Right ventricle myocardium superior (tissue), 1 donor: ENCODE results near the gene MPV17L. TPM values are rescaled to one million over a fixed set of nuclear protein-coding genes. Genes with fewer than 3 reads are reported as not detected.
"Not testable (repeated sequence)": the region's sequence is repeated elsewhere in the genome, so short reads cannot be mapped to it uniquely, and the experiment has no call there.

Experiments used
- ATAC-seq: fragments of 200-7000 bp; cut with Tn5 transposase; one replicate; pipeline ENCODE4 v1.9.1; 2020; ENCODE audit warnings: mild to moderate bottlenecking; ENCODE audit not compliant: poor library complexity
- DNase-seq: peaks from one replicate; pipeline ENCODE4 v3.0.0-alpha.2; 2020
- intact Hi-C: fragments of 100-400 bp; cut with DNase I; formaldehyde crosslinking; loops from one replicate; pipeline ENCODE4 v1.11.2; 2022
- long read RNA-seq: library from polyadenylated mRNA; unstranded; transcript quantifications from one replicate; pipeline ENCODE4 v2.0.0, GENCODE V29; 2021
- total RNA-seq: library from RNA; stranded (reverse); fragmentation: NEBNext Ultra II Directional; extraction: Animal tissue kit (Norgen Biotek cat#: 25700); gene quantifications from one replicate; pipeline ENCODE4 v1.2.1, GENCODE V29; 2021
- donor health status: DM: no; HTN: yes; CAD: no; lungs with severe emphysema.

MPV17L gene
- total RNA-seq, result 6.1 TPM
- long read RNA-seq, partial matches to known transcripts, result 0 of 3 reads
- long read RNA-seq, other reads (novel, unspliced or antisense), result 1 of 3 reads

DNA sequence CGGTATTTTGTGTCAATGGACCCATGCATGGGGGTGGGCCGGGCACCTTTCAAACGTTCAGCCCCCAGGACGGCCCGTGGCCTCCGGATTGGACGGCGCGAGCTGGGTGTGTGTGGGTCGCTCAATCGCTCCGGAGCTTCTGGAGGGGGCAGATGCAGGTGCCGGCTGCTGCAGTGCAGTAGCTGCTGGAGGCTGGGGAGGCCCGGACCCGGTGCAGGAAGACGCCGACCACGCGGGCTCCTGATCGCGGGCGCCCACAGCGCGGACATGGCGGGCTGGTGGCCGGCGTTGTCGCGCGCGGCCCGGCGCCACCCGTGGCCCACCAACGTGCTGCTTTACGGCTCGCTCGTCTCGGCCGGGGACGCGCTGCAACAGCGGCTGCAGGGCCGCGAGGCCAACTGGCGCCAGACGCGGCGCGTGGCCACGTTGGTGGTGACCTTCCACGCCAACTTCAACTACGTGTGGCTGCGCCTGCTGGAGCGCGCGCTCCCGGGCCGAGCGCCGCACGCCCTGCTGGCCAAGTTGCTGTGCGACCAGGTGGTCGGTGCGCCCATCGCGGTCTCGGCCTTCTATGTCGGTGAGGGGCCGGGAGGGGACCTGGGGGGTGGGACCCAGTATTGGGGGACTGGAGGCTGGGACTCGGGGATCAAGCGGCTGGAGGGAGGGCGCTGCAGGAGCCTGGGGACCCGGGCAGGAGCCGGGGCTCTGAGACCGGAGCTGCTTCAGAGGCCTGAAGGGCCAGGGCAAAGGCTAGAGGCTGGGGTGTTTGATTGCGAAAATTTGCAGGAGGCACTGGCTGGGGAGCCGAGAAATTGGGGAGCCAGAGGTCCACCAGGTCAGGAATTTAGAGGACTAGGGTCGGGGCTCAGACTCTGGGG is at the start of gene MPV17L:
TSS of gene MPV17L (plus strand) at position 124 of the 878 bp plus-strand sequence. CDS start at position 268, 144 bp downstream.
- intact Hi-C loops, result not testable (repeated sequence)
- ATAC-seq (peak; percentile 94), DNase-seq (peak; percentile 71)

- ATAC-seq, DNase-seq, intact Hi-C loops: not testable (repeated sequence)
These were observed 46.8 kb upstream of the MPV17L start for GRCh38 chr16:15348721-15349120.

DNA sequence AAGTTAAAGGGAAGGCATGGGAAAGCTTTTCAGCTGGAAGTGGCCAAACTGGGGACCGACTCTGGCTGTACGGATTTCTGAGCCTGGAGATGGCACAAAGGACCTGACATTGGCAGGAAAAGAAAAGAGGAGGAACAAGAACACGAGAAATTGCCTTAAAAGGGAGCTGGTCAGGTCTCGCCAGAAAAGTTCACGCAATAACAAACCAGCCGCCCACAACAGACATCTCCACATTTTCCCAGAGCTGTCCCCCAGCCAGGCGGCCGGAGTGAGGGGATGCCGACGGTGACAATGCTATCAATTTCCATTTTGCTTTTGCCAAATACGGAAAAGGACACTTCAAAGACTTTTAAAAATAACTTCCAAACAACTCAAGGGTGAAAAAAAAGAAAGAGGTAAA is 44.3 kb upstream of the MPV17L start:
- ATAC-seq, result peak; percentile 41
- intact Hi-C loops, DNase-seq: not testable (repeated sequence)

- ATAC-seq, DNase-seq, intact Hi-C loops: not testable (repeated sequence)
These were observed 43.8 kb upstream of the MPV17L start for GRCh38 chr16:15351745-15352144.

GRCh38 chr16:15352852-15353251 is 42.7 kb upstream of the MPV17L start:
- intact Hi-C loops, ATAC-seq, DNase-seq: not testable (repeated sequence)

DNA sequence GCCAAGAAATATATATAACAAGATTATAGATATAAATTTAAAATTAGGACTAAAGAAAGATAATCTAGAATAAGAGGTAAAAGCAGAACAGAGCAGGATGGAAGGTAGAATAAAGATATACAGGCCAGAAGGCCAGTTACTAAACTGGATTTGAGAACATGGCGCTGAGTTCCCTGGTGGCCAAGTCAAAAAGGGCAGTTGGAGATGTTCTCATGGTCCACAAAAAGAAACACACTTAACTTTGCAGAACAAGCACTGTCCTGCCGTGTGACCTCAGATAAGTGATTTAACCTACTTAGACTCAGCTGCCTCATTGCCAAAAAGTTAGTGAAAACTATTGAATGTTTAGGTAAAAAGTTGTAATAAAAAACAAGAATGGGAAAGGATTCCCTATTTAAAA is 40.7 kb upstream of the MPV17L start:
- ATAC-seq, intact Hi-C loops, DNase-seq: not testable (repeated sequence)

GRCh38 chr16:15357495-15357894 is 38.1 kb upstream of the MPV17L start:
- ATAC-seq, DNase-seq, intact Hi-C loops: not testable (repeated sequence)

- intact Hi-C loops, DNase-seq, ATAC-seq: not testable (repeated sequence)
These were observed 17.4 kb upstream of the MPV17L start, which contains the start of gene NPIPA5 for GRCh38 chr16:15378194-15378593. TSS of gene NPIPA5 (minus strand) at chr16:15378294. CDS start at chr16:15378294, 0 bp downstream.

- ATAC-seq, intact Hi-C loops, DNase-seq: not testable (repeated sequence)
These were observed 12.7 kb upstream of the MPV17L start for GRCh38 chr16:15382810-15383209.

- intact Hi-C loops, DNase-seq, ATAC-seq: not testable (repeated sequence)
These were observed 7.5 kb upstream of the MPV17L start for GRCh38 chr16:15388060-15388459.

DNA sequence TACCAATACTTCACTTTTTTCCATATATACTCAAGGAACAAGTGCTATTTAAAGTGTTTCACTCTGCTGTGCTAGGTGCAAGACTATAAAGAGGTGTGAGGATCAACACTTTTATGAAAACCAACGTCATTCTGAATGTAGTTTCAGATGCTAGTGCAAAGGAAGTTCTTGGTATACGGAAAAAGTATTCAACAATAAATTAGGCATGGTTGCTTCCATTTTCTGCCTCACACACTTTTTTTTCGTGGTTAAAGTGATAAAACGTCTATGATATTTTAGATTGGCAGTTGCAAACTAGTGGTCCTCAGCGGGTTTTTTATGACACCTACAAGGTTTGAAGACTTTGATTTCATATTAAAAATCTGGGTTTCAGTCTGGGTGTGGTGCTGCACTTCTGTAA is 5.6 kb upstream of the MPV17L start:
- DNase-seq, ATAC-seq, intact Hi-C loops: not testable (repeated sequence)

DNA sequence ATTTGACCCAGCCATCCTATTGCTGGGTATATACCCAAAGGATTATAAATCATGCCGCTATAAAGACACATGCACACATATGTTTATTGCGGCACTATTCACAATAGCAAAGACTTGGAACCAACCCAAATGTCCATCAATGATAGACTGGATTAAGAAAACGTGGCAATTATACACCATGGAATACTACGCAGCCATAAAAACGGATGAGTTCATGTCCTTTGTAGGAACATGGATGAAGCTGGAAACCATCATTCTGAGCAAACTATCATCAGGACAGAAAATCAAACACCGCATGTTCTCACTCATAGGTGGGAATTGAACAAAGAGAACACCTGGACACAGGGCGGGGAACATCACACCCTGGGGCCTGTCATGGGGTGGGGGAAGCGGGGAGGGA is 2.5 kb upstream of the MPV17L start:
- intact Hi-C loops, ATAC-seq, DNase-seq: not testable (repeated sequence)

DNA sequence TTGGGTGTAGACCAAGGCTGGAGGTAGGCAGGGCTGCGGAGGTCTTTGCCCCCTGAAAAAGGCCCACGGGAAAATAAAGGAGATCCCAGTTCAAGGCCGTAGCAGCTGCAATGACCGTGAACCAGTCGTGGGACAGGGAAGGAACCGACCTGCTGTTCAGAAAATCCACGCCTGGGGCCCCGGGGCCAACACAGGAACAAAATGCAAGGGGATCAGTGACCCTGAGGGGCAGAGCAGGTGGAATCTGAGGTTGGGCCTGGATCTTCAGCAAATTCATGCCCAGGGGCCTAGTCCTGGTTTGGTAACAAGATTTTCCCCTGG is 915 bp downstream of the MPV17L start:
- intact Hi-C loops, DNase-seq, ATAC-seq: not testable (repeated sequence)

- DNase-seq (no peak), ATAC-seq (no peak)
- intact Hi-C loops, result no loop called here
These were observed 1.5 kb downstream of the MPV17L start for GRCh38 chr16:15396948-15397594.

- ATAC-seq (no peak), DNase-seq (no peak)
- intact Hi-C loops, result no loop called here
These were observed 3.2 kb downstream of the MPV17L start for GRCh38 chr16:15398618-15399316.

GRCh38 chr16:15399317-15399716 is 3.8 kb downstream of the MPV17L start:
- ATAC-seq, result no peak
- DNase-seq, result no peak
- intact Hi-C loops, result no loop called here

DNA sequence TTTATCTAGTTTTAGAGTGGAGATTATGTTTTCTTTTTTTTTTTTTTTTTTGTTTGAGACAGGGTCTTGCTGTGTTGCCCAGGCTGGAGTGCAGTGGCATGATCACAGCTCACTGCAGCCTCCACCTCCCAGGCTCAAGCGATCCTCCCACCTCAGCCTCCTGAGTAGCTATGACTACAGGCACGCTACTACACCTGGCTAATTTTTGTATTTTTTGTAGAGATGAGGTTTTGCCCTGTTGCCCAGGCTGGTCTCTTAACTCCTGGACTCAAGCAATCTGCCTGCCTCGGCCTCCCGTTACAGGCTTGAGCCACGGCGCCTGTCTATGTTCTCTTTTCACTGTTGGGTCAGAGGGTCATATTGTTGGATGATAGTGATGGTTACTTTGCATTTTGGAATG is 4.8 kb downstream of the MPV17L start:
- ATAC-seq, intact Hi-C loops, DNase-seq: not testable (repeated sequence)

DNA sequence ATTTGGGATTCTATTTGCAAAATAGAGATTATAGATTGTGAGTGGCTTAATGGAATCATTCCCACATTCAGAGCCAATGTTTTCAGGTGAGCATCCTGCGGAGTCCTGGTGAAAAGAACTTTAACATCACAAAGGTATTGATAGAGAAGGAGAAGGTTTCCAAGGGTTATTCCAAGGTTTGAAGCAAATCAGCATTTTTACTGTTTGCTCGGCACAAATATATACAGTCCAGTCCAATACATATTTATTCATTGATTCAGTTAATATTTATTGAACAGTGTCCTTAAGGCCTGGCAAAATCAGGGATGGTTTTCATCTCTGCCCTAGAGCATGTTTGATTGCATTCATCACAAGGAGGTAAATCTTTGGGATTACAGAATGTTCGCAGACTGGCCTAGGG is 6.4 kb downstream of the MPV17L start:
- DNase-seq, result no peak
- ATAC-seq, result no peak
- intact Hi-C loops, result no loop called here
